ENCODE data around the gene ELAC1. TPM values are rescaled to one million over a fixed set of nuclear protein-coding genes. Genes with fewer than 3 reads are reported as not detected.
A peak's percentile ranks its signal among the peaks of the same experiment; 100 is the strongest.
"Not testable (repeated sequence)": the region's sequence is repeated elsewhere in the genome, so short reads cannot be mapped to it uniquely, and the experiment has no call there.

ELAC1 gene
- total RNA-seq, 1 donor from 2014 or later, result 6.3 TPM

GRCh38 chr18:50969448-50969847 is 1.6 kb downstream of the ELAC1 start:
- peaks cover 9 to 21% (median 21%) of the 10 kb centered on the region in 3 donors for H3K4me1 ChIP-seq (ENCODE audit: control insufficient read depth in 3 of 3, insufficient read depth in 3 of 3, low read length in 3 of 3)
- H3K4me3 ChIP-seq (ENCODE audit: low read length in 3 of 3), result peak overlapping the region in 2 of 3 donors; percentile 16 to 92
- H3K36me3 ChIP-seq (ENCODE audit: control insufficient read depth in 3 of 3, insufficient read depth in 3 of 3, low read length in 3 of 3), result peaks cover under 1 to 2% (median 2%) of the 10 kb centered on the region in 3 donors
- H3K27me3 ChIP-seq (ENCODE audit: control insufficient read depth in 3 of 3, insufficient read depth in 3 of 3, low read length in 3 of 3), result no peaks in the 10 kb centered on the region
- peak overlapping the region; percentile 99 for H3K27ac ChIP-seq (ENCODE audit: low read depth, low read length)
- peak overlapping the region; percentile 33 to 99 (median 98) for H3K9ac ChIP-seq (ENCODE audit: low read depth in 1 of 3, low read length in 3 of 3)
- H3K9me3 ChIP-seq (ENCODE audit: control insufficient read depth in 3 of 3, low read length in 3 of 3), result no peaks in the 10 kb centered on the region

DNA sequence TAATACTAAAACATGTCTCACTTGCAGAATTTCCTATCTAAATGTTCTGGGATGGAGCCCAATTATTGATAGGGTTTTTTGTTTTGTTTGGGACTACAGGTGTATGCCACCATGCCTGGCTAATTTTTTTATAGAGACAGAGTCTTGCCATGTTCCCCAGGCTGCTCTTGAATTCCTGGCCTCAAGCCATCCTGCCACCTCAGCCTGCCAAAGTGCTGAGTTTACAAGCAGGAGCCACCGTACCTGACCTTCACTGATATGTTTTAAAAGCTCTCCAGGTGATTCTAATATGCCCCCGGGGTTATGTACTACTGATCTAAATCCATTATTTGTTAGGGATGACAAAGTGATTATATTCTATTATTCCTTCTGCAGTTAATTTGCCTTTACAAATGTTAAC is 2.2 kb downstream of the ELAC1 start:
- Histone ChIP-seq H3K9me3 (ENCODE audit: control insufficient read depth in 3 of 3, low read length in 3 of 3) (no peaks in the 10 kb centered on the region), H3K9ac (ENCODE audit: low read depth in 1 of 3, low read length in 3 of 3) (peak overlapping the region in 1 of 3 donors; percentile 43), H3K4me1 (ENCODE audit: control insufficient read depth in 3 of 3, insufficient read depth in 3 of 3, low read length in 3 of 3) (peaks cover 9 to 21% (median 21%) of the 10 kb centered on the region in 3 donors), H3K36me3 (ENCODE audit: control insufficient read depth in 3 of 3, insufficient read depth in 3 of 3, low read length in 3 of 3) (peaks cover 6 to 8% (median 7%) of the 10 kb centered on the region in 3 donors), H3K27me3 (ENCODE audit: control insufficient read depth in 3 of 3, insufficient read depth in 3 of 3, low read length in 3 of 3) (no peaks in the 10 kb centered on the region), H3K27ac (ENCODE audit: low read depth, low read length) (no peak overlapping the region), H3K4me3 (ENCODE audit: low read length in 3 of 3) (peak overlapping the region in 1 of 3 donors; percentile 14)

DNA sequence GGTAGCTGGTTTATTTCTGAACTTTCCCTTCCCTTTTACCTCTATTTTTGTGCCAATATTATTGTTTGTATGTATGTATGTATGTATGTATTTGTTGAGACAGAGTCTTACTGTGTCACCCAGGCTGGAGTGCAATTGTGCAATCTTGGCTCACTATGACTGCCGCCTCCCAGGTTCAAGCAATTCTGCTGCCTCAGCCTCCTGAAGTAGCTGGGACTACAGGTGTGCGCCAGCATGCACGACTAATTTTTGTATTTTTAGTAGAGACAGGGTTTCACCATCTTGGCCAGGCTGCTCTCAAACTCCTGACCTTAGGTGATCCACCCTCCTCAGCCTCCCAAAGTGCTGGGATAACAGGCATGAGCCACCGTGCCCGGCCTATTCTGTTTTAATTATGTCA is 4.6 kb downstream of the ELAC1 start:
- H3K9me3 ChIP-seq (ENCODE audit: control insufficient read depth in 3 of 3, low read length in 3 of 3); H3K9ac ChIP-seq (ENCODE audit: low read depth in 1 of 3, low read length in 3 of 3); H3K27me3 ChIP-seq (ENCODE audit: control insufficient read depth in 3 of 3, insufficient read depth in 3 of 3, low read length in 3 of 3); H3K4me3 ChIP-seq (ENCODE audit: low read length in 3 of 3): not testable (repeated sequence)
- H3K27ac ChIP-seq (ENCODE audit: low read depth, low read length), result peak overlapping the region; percentile 32
- peaks cover 7 to 19% (median 19%) of the 10 kb centered on the region in 3 donors for H3K4me1 ChIP-seq (ENCODE audit: control insufficient read depth in 3 of 3, insufficient read depth in 3 of 3, low read length in 3 of 3)
- peaks cover 22 to 27% (median 24%) of the 10 kb centered on the region in 3 donors for H3K36me3 ChIP-seq (ENCODE audit: control insufficient read depth in 3 of 3, insufficient read depth in 3 of 3, low read length in 3 of 3)

- peaks cover 24 to 32% (median 29%) of the 10 kb centered on the region in 3 donors for H3K36me3 ChIP-seq (ENCODE audit: control insufficient read depth in 3 of 3, insufficient read depth in 3 of 3, low read length in 3 of 3)
- H3K9ac ChIP-seq (ENCODE audit: low read depth in 1 of 3, low read length in 3 of 3), result no peak overlapping the region
- no peak overlapping the region for H3K4me3 ChIP-seq (ENCODE audit: low read length in 3 of 3)
- H3K9me3 ChIP-seq (ENCODE audit: control insufficient read depth in 3 of 3, low read length in 3 of 3), result no peaks in the 10 kb centered on the region
- H3K4me1 ChIP-seq (ENCODE audit: control insufficient read depth in 3 of 3, insufficient read depth in 3 of 3, low read length in 3 of 3), result peaks cover 6 to 16% (median 16%) of the 10 kb centered on the region in 3 donors
- no peaks in the 10 kb centered on the region for H3K27me3 ChIP-seq (ENCODE audit: control insufficient read depth in 3 of 3, insufficient read depth in 3 of 3, low read length in 3 of 3)
- peak overlapping the region; percentile 32 for H3K27ac ChIP-seq (ENCODE audit: low read depth, low read length)
Observed at GRCh38 chr18:50973367-50974126, 5.7 kb downstream of the ELAC1 start.

DNA sequence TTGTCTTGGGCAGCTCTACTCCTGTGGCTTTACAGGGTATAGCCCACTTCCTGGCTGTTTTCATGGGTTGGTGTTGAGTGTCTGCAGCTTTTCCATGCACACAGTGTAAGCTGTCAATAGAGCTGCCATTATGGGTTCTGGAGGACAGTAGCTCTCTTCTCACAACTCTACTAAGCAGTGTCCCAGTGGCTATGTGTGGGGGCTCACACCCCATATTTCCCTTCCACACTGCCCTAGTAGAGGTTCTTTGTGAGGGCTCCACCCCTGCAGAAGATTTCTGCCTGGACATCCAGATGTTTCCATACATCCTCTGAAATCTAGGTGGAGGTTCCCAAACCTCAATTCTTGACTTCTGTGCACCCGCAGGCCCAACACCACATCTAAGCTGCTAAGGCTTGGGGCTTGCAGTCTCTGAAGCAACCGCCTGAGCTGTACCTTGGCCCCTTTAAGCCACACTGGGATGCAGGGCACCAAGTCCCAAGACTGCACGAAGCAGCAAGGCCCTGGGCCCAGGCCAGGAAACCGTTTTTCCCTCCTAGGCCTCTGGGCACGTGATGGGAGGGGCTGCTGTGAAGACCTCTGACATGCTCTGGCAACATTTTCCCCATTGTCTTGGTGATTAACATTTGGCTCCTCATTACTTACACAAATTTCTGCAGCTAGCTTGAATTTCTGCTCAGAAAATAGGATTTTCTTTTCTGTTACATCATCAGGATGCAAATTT is 9.4 kb downstream of the ELAC1 start:
- H3K4me1 ChIP-seq (ENCODE audit: control insufficient read depth in 3 of 3, insufficient read depth in 3 of 3, low read length in 3 of 3), result peaks cover 0 to 6% (median 3%) of the 10 kb centered on the region in 3 donors
- no peak overlapping the region for H3K27ac ChIP-seq (ENCODE audit: low read depth, low read length)
- H3K27me3 ChIP-seq (ENCODE audit: control insufficient read depth in 3 of 3, insufficient read depth in 3 of 3, low read length in 3 of 3), result no peaks in the 10 kb centered on the region
- peaks cover 30 to 39% (median 37%) of the 10 kb centered on the region in 3 donors for H3K36me3 ChIP-seq (ENCODE audit: control insufficient read depth in 3 of 3, insufficient read depth in 3 of 3, low read length in 3 of 3)
- no peak overlapping the region for H3K9ac ChIP-seq (ENCODE audit: low read depth in 1 of 3, low read length in 3 of 3)
- no peak overlapping the region for H3K4me3 ChIP-seq (ENCODE audit: low read length in 3 of 3)
- no peaks in the 10 kb centered on the region for H3K9me3 ChIP-seq (ENCODE audit: control insufficient read depth in 3 of 3, low read length in 3 of 3)

DNA sequence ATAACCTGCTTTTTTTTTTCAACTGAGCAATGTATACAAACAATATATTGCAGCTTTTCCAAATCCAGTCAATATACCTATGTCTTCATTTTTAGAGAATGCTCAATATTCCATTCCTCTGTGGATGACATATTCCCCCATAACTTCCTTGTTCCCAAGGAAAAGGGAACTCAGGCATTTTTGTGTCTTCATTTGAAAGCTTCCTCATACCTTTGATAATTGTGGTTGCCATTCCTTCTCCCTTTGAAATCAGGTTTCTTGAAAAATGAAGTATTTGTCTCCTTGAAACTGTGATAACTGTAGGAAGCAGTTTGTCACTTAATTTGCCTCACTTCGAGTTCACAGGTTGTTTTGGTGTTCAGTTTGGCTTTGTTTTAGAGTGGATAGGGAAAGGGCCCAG is 13.5 kb downstream of the ELAC1 start:
- Histone ChIP-seq H3K4me3 (ENCODE audit: low read length in 3 of 3) (no peak overlapping the region), H3K27me3 (ENCODE audit: control insufficient read depth in 3 of 3, insufficient read depth in 3 of 3, low read length in 3 of 3) (no peaks in the 10 kb centered on the region), H3K4me1 (ENCODE audit: control insufficient read depth in 3 of 3, insufficient read depth in 3 of 3, low read length in 3 of 3) (peaks cover 0 to 2% (median under 1%) of the 10 kb centered on the region in 3 donors), H3K36me3 (ENCODE audit: control insufficient read depth in 3 of 3, insufficient read depth in 3 of 3, low read length in 3 of 3) (peaks cover 16 to 20% (median 19%) of the 10 kb centered on the region in 3 donors), H3K27ac (ENCODE audit: low read depth, low read length) (no peak overlapping the region), H3K9me3 (ENCODE audit: control insufficient read depth in 3 of 3, low read length in 3 of 3) (no peaks in the 10 kb centered on the region), H3K9ac (ENCODE audit: low read depth in 1 of 3, low read length in 3 of 3) (no peak overlapping the region)

- no peaks in the 10 kb centered on the region for H3K27me3 ChIP-seq (ENCODE audit: control insufficient read depth in 3 of 3, insufficient read depth in 3 of 3, low read length in 3 of 3)
- peaks cover 11 to 16% (median 13%) of the 10 kb centered on the region in 3 donors for H3K36me3 ChIP-seq (ENCODE audit: control insufficient read depth in 3 of 3, insufficient read depth in 3 of 3, low read length in 3 of 3)
- no peak overlapping the region for H3K4me3 ChIP-seq (ENCODE audit: low read length in 3 of 3)
- no peak overlapping the region for H3K27ac ChIP-seq (ENCODE audit: low read depth, low read length)
- no peaks in the 10 kb centered on the region for H3K9me3 ChIP-seq (ENCODE audit: control insufficient read depth in 3 of 3, low read length in 3 of 3)
- no peak overlapping the region for H3K9ac ChIP-seq (ENCODE audit: low read depth in 1 of 3, low read length in 3 of 3)
- peaks cover 1 to 6% (median 6%) of the 10 kb centered on the region in 3 donors for H3K4me1 ChIP-seq (ENCODE audit: control insufficient read depth in 3 of 3, insufficient read depth in 3 of 3, low read length in 3 of 3)
Observed at GRCh38 chr18:50982086-50982801, 14.4 kb downstream of the ELAC1 start.

DNA sequence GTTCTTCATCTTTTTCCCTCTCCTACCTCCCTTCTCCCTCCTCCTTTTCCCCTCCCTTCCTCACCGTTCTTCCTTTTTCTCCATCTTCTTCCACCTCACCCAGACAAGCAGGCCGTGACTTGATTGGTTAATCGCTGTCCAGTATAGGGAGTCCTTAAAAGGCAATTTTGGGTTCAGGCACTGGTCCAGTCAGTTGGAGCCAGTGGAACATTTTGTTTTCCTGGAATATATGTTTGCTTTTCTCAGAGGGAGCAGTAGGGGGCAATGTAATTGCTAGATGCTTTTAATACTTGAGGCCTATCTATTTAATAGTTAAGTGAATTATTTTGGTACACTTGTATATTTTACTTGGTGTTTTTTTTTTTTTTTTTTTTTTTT is 15.0 kb downstream of the ELAC1 start:
- Histone ChIP-seq H3K36me3 (ENCODE audit: control insufficient read depth in 3 of 3, insufficient read depth in 3 of 3, low read length in 3 of 3) (peaks cover 9 to 11% (median 11%) of the 10 kb centered on the region in 3 donors), H3K9me3 (ENCODE audit: control insufficient read depth in 3 of 3, low read length in 3 of 3) (no peaks in the 10 kb centered on the region), H3K4me3 (ENCODE audit: low read length in 3 of 3) (no peak overlapping the region), H3K27ac (ENCODE audit: low read depth, low read length) (no peak overlapping the region), H3K27me3 (ENCODE audit: control insufficient read depth in 3 of 3, insufficient read depth in 3 of 3, low read length in 3 of 3) (no peaks in the 10 kb centered on the region), H3K4me1 (ENCODE audit: control insufficient read depth in 3 of 3, insufficient read depth in 3 of 3, low read length in 3 of 3) (peaks cover 6 to 12% (median 6%) of the 10 kb centered on the region in 3 donors), H3K9ac (ENCODE audit: low read depth in 1 of 3, low read length in 3 of 3) (no peak overlapping the region)

DNA sequence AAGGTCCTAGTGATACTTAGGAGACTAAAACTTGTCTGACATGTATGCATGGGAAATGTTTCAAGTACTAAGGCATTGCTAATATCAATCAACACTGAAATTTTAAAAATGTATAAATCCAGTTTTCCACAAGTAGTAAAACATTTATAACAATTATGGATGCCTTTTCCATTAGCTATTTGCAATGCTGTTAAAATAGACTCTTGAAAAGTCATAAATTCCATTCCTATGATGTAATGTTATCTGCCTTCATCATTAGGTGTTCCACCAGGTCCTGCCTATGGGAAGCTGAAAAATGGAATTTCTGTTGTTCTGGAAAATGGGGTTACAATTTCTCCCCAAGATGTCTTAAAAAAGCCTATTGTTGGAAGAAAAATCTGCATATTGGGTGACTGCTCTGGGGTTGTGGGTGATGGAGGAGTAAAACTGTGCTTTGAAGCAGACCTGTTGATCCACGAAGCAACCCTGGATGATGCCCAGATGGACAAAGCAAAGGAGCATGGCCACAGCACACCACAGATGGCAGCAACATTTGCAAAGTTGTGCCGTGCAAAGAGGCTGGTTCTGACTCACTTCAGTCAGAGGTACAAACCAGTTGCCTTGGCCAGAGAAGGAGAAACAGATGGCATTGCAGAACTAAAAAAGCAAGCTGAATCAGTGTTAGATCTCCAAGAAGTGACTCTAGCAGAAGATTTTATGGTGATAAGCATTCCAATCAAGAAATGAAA is 18.7 kb downstream of the ELAC1 start:
- Histone ChIP-seq H3K9ac (ENCODE audit: low read depth in 1 of 3, low read length in 3 of 3) (no peak overlapping the region), H3K4me1 (ENCODE audit: control insufficient read depth in 3 of 3, insufficient read depth in 3 of 3, low read length in 3 of 3) (peaks cover 11 to 14% (median 14%) of the 10 kb centered on the region in 3 donors), H3K36me3 (ENCODE audit: control insufficient read depth in 3 of 3, insufficient read depth in 3 of 3, low read length in 3 of 3) (peaks cover 0 to 2% (median 0%) of the 10 kb centered on the region in 3 donors), H3K4me3 (ENCODE audit: low read length in 3 of 3) (peak overlapping the region in 1 of 3 donors; percentile 17), H3K9me3 (ENCODE audit: control insufficient read depth in 3 of 3, low read length in 3 of 3) (no peaks in the 10 kb centered on the region), H3K27ac (ENCODE audit: low read depth, low read length) (no peak overlapping the region), H3K27me3 (ENCODE audit: control insufficient read depth in 3 of 3, insufficient read depth in 3 of 3, low read length in 3 of 3) (no peaks in the 10 kb centered on the region)
